Ishikawa (cell line): ENCODE results near the gene PDE1C.

Experiments
- CEBPB ChIP-seq: IDR thresholded peaks from 2 replicates; pipeline ENCODE4 v1.6.1; 2012
- CREB1 ChIP-seq: IDR thresholded peaks from 2 replicates; pipeline ENCODE4 v1.6.1; 2012; ENCODE audit warnings: low read depth
- EGR1 ChIP-seq: IDR thresholded peaks from 2 replicates; pipeline ENCODE4 v1.6.1; 2012
- EP300 ChIP-seq: IDR thresholded peaks from 2 replicates; pipeline ENCODE4 v1.6.1; 2012; ENCODE audit warnings: borderline replicate concordance
- FOXM1 ChIP-seq: IDR thresholded peaks from 2 replicates; pipeline ENCODE4 v1.6.1; 2012; ENCODE audit warnings: low read depth, borderline replicate concordance
- MAX ChIP-seq: IDR thresholded peaks from 2 replicates; pipeline ENCODE4 v1.6.1; 2012
- NFIC ChIP-seq: IDR thresholded peaks from 2 replicates; pipeline ENCODE4 v1.6.1; 2012
- RAD21 ChIP-seq: IDR thresholded peaks from 2 replicates; pipeline ENCODE4 v1.6.1; 2012; ENCODE audit warnings: low read depth
- REST ChIP-seq: IDR thresholded peaks from 2 replicates; pipeline ENCODE4 v1.6.1; 2012; ENCODE audit warnings: low read depth, mild to moderate bottlenecking
- TAF1 ChIP-seq: IDR thresholded peaks from 2 replicates; pipeline ENCODE4 v1.6.1; 2012; ENCODE audit warnings: low read depth, mild to moderate bottlenecking
- TCF12 ChIP-seq: IDR thresholded peaks from 2 replicates; pipeline ENCODE4 v1.6.1; 2012; ENCODE audit warnings: low read depth
- TEAD4 ChIP-seq: IDR thresholded peaks from 2 replicates; pipeline ENCODE4 v1.6.1; 2012
- USF1 ChIP-seq: IDR thresholded peaks from 2 replicates; pipeline ENCODE4 v1.6.1; 2012
- YY1 ChIP-seq: IDR thresholded peaks from 2 replicates; pipeline ENCODE4 v1.6.1; 2012; ENCODE audit warnings: low read depth
- ZBTB7A ChIP-seq: IDR thresholded peaks from 2 replicates; pipeline ENCODE4 v1.6.1; 2012; ENCODE audit warnings: low read depth

Gene PDE1C

GRCh38 chr7:31855530-31855929, 214.7 kb downstream of the PDE1C start:
- TF ChIP-seq YY1 = no peak
- no peak for TF ChIP-seq RAD21
- no peak for TF ChIP-seq NFIC

- TF ChIP-seq CEBPB = no peak
- TF ChIP-seq TAF1 = no peak
- no peak for TF ChIP-seq TEAD4
Measured at GRCh38 chr7:31853380-31853779, 216.8 kb downstream of the PDE1C start.

- TF ChIP-seq RAD21 (no peak), TEAD4 (no peak), EGR1 (no peak), CREB1 (no peak), TCF12 (no peak), MAX (no peak), USF1 (no peak), EP300 (no peak), TAF1 (no peak), REST (no peak), CEBPB (no peak), FOXM1 (no peak)
Measured at GRCh38 chr7:31852462-31852861, 217.7 kb downstream of the PDE1C start.

GRCh38 chr7:31851119-31851518, 219.1 kb downstream of the PDE1C start:
- no peak for TF ChIP-seq USF1
- TF ChIP-seq TEAD4 = no peak
- no peak for TF ChIP-seq REST
- TF ChIP-seq TAF1 = no peak
- TF ChIP-seq FOXM1 = no peak
- no peak for TF ChIP-seq CREB1
- TF ChIP-seq MAX = no peak
- TF ChIP-seq CEBPB = no peak
- TF ChIP-seq ZBTB7A = no peak
- TF ChIP-seq YY1 = no peak
- TF ChIP-seq EP300 = no peak
- no peak for TF ChIP-seq EGR1
- TF ChIP-seq RAD21 = no peak
- no peak for TF ChIP-seq TCF12

GRCh38 chr7:31850601-31851000, 219.6 kb downstream of the PDE1C start:
- no peak for TF ChIP-seq FOXM1
- TF ChIP-seq YY1 = no peak
- no peak for TF ChIP-seq NFIC
- no peak for TF ChIP-seq CREB1
- TF ChIP-seq USF1 = no peak
- no peak for TF ChIP-seq CEBPB
- no peak for TF ChIP-seq REST
- no peak for TF ChIP-seq EGR1
- TF ChIP-seq TAF1 = no peak
- TF ChIP-seq EP300 = no peak
- TF ChIP-seq TEAD4 = no peak
- TF ChIP-seq TCF12 = no peak
- no peak for TF ChIP-seq ZBTB7A
- no peak for TF ChIP-seq MAX
- no peak for TF ChIP-seq RAD21
